B cell (primary cell): Measurements from ENCODE around the gene SOX6. TPM values are rescaled to one million over a fixed set of nuclear protein-coding genes. Genes with fewer than 3 reads are reported as not detected.

Experiments
- ATAC-seq: fragments of 200-7000 bp; cut with Tn5 transposase; one replicate; pipeline ENCODE4 v1.10.0; 2021; ENCODE audit warnings: low read depth, mild to moderate bottlenecking, moderate number of reproducible peaks, moderate library complexity
- CTCF ChIA-PET: fragments of 350-600 bp; sonication (Branson Sonifier 250); formaldehyde crosslinking; loops from one replicate; lab custom pipeline; 2021; ENCODE audit warnings: antibody characterized with exemption, inconsistent platforms; lab: Charles Lee
- POLR2A ChIA-PET: fragments of 350-600 bp; sonication (Branson Sonifier 250); formaldehyde crosslinking; loops from one replicate; lab custom pipeline; 2021; ENCODE audit warnings: antibody characterized with exemption; lab: Charles Lee
- DNase-seq: peaks from one replicate; pipeline ENCODE4 v3.0.0; 2013
- H2AFZ ChIP-seq: 2 replicates; pipeline ENCODE4 v1.6.1; 2012; ENCODE audit warnings: mild to moderate bottlenecking, low read depth, low read length; ENCODE audit not compliant: insufficient read depth, poor library complexity, severe bottlenecking
- H3K27ac ChIP-seq, 2 donors: 1 replicate in 1 of 2; 2 replicates in 1 of 2; pipeline ENCODE4 v1.5.1; 2012 to 2013; ENCODE audit warnings: low read length in 2 of 2, mild to moderate bottlenecking in 2 of 2, moderate library complexity in 1 of 2
- H3K27me3 ChIP-seq, 4 experiments: fragments of 200-600 bp in 1 of 4; sonication (generic) in 1 of 4; replicated peaks in 1 of 4; 1 replicate in 2 of 4; 2 replicates in 2 of 4; pipeline versions ENCODE4 v1.6.1 to v1.7.0; 2013 to 2016; ENCODE audit warnings: low read length in 3 of 4, mild to moderate bottlenecking in 2 of 4, mixed read lengths in 1 of 4, moderate library complexity in 1 of 4; ENCODE audit not compliant: insufficient read depth in 4 of 4, control insufficient read depth in 3 of 4; ENCODE audit errors: control extremely low read depth in 1 of 4
- H3K36me3 ChIP-seq, 2 experiments: replicated peaks in 1 of 2; 1 replicate in 1 of 2; 2 replicates in 1 of 2; pipeline versions ENCODE4 v1.6.1 to v1.7.1; 2013; ENCODE audit warnings: low read length in 1 of 2; ENCODE audit not compliant: insufficient read depth in 2 of 2, control insufficient read depth in 1 of 2; ENCODE audit errors: control extremely low read depth in 1 of 2, extremely low read depth in 1 of 2
- H3K4me1 ChIP-seq, 2 donors: fragments of 200-600 bp in 1 of 2; sonication (generic) in 1 of 2; 1 replicate in 1 of 2; 2 replicates in 1 of 2; pipeline versions ENCODE4 v1.5.1 to v1.6.1; 2013 to 2017; ENCODE audit warnings: low read length in 2 of 2; ENCODE audit not compliant: control insufficient read depth in 2 of 2, insufficient read depth in 2 of 2
- H3K4me2 ChIP-seq: replicated peaks from 2 replicates; pipeline ENCODE3; 2012; ENCODE audit warnings: mild to moderate bottlenecking, low read depth, low read length; ENCODE audit not compliant: poor library complexity, severe bottlenecking
- H3K4me3 ChIP-seq, 5 experiments: fragments of 200-600 bp in 1 of 5; sonication (generic) in 1 of 5; 1 replicate in 3 of 5; 2 replicates in 2 of 5; pipeline versions ENCODE4 v1.5.1 to v1.7.0; 2011 to 2016; ENCODE audit warnings: low read length in 4 of 5, mild to moderate bottlenecking in 4 of 5, low read depth in 2 of 5, control low read depth in 1 of 5, moderate library complexity in 1 of 5; ENCODE audit not compliant: insufficient read depth in 1 of 5; ENCODE audit errors: control extremely low read depth in 1 of 5, extremely low read depth in 1 of 5
- H3K79me2 ChIP-seq: fragments of 200-600 bp; sonication (generic); one replicate; pipeline ENCODE4 v1.6.0; 2016; ENCODE audit warnings: low read length; ENCODE audit not compliant: control insufficient read depth, insufficient read depth
- H3K9ac ChIP-seq: fragments of 200-600 bp; sonication (generic); 2 replicates; pipeline ENCODE4 v1.6.1; 2017; ENCODE audit warnings: mild to moderate bottlenecking, low read length, moderate library complexity
- H3K9me3 ChIP-seq, 3 donors: one replicate each; pipeline versions ENCODE4 v1.6.1 to v1.7.1; 2013; ENCODE audit warnings: low read length in 2 of 3; ENCODE audit not compliant: control insufficient read depth in 2 of 3, insufficient read depth in 1 of 3; ENCODE audit errors: control extremely low read depth in 1 of 3
- H4K20me1 ChIP-seq: 2 replicates; pipeline ENCODE4 v1.6.0; 2012; ENCODE audit warnings: mild to moderate bottlenecking, low read length; ENCODE audit not compliant: insufficient read depth, control insufficient read depth, poor library complexity, severe bottlenecking
- H3K27ac Mint-ChIP-seq: one replicate; pipeline ENCODE4 v1.8.0; 2021; ENCODE audit warnings: mixed read lengths
- H3K27me3 Mint-ChIP-seq: one replicate; pipeline ENCODE4 v1.8.0; 2021; ENCODE audit warnings: mixed read lengths
- H3K4me1 Mint-ChIP-seq: one replicate; pipeline ENCODE4 v1.8.0; 2021; ENCODE audit warnings: mixed read lengths
- H3K4me3 Mint-ChIP-seq: one replicate; pipeline ENCODE4 v1.8.0; 2021; ENCODE audit warnings: mixed read lengths
- H3K9me3 Mint-ChIP-seq: one replicate; pipeline ENCODE4 v1.8.0; 2022; ENCODE audit warnings: mixed read lengths; ENCODE audit not compliant: insufficient read depth
- CTCF ChIP-seq: fragments of 200-600 bp; IDR thresholded peaks from one replicate; pipeline ENCODE4 v1.8.0; 2022; ENCODE audit warnings: antibody characterized with exemption, mild to moderate bottlenecking
- EZH2 ChIP-seq: IDR thresholded peaks from 2 replicates; pipeline ENCODE4 v1.6.1; 2012; ENCODE audit warnings: borderline replicate concordance, low read depth, mild to moderate bottlenecking, moderate library complexity, low read length; ENCODE audit not compliant: insufficient read depth, poor library complexity, severe bottlenecking
- WGBS: methylation state at CpG from one replicate; pipeline ENCODE4 v1.1.5; 2013; ENCODE audit warnings: missing lambda C conversion rate; ENCODE audit not compliant: insufficient coverage; 5-methylcytosine and 5-hydroxymethylcytosine counted together
- intact Hi-C: fragments of 100-400 bp; cut with micrococcal nuclease; formaldehyde crosslinking; loops from one replicate; pipeline ENCODE4 v1.10.0; 2022
- polyA plus RNA-seq: library from polyadenylated mRNA; depleted of rRNA; stranded (reverse); fragments of >200 nt; gene quantifications from 2 replicates; pipeline ENCODE4 v1.2.3, GENCODE V29; 2012
- total RNA-seq, 2 donors: library from RNA; stranded (reverse); fragments of 120-200 nt in 1 of 2; gene quantifications; 1 replicate in 1 of 2; 2 replicates in 1 of 2; pipeline versions ENCODE4 v1.2.3 to v1.2.4, GENCODE V29; 2013 to 2022

Gene SOX6
- total and polyA plus RNA-seq, 2 donors (not counting 1 experiment from before 2014, with no cell fraction given), result not detected

GRCh38 chr11:16191212-16191867, 165.0 kb downstream of the SOX6 start:
- H3K79me2 ChIP-seq, result no peaks in the 10 kb centered on the region
- ATAC-seq (no peak), DNase-seq (no peak)
- no peak overlapping the region for H3K9ac ChIP-seq
- ChIA-PET CTCF (no interaction called here), POLR2A (no interaction called here)
- H3K4me1 Mint-ChIP-seq, result no peaks in the 10 kb centered on the region
- no peak overlapping the region for H3K4me2 ChIP-seq
- H3K9me3 Mint-ChIP-seq, result no peaks in the 10 kb centered on the region
- intact Hi-C loops, result no loop called here
- H3K27me3 Mint-ChIP-seq, result no peaks in the 10 kb centered on the region
- H3K27ac Mint-ChIP-seq, result no peak overlapping the region
- H3K36me3 ChIP-seq, result no peaks in the 10 kb centered on the region
- no peaks in the 10 kb centered on the region for H3K4me1 ChIP-seq
- no peak overlapping the region for H3K4me3 Mint-ChIP-seq
- H3K27ac ChIP-seq, result no peak overlapping the region
- H3K27me3 ChIP-seq, result no peaks in the 10 kb centered on the region
- no peak for TF ChIP-seq EZH2
- no peak for TF ChIP-seq CTCF
- no peaks in the 10 kb centered on the region for H4K20me1 ChIP-seq
- no peak overlapping the region for H2AFZ ChIP-seq
- no peaks in the 10 kb centered on the region for H3K9me3 ChIP-seq
- H3K4me3 ChIP-seq, result no peak overlapping the region
- 14% methylated on average over 1 of the region's 5 CpGs for WGBS

- ChIA-PET CTCF (no interaction called here), POLR2A (no interaction called here)
- Mint-ChIP-seq H3K27me3 (no peaks in the 10 kb centered on the region), H3K27ac (no peak overlapping the region), H3K9me3 (no peaks in the 10 kb centered on the region), H3K4me3 (no peak overlapping the region), H3K4me1 (no peaks in the 10 kb centered on the region)
- no peaks in the 10 kb centered on the region for H3K4me1 ChIP-seq
- no peak for DNase-seq
- H3K79me2 ChIP-seq, result no peaks in the 10 kb centered on the region
- no peak overlapping the region for H3K4me3 ChIP-seq
- H3K9ac ChIP-seq, result no peak overlapping the region
- intact Hi-C loops, result no loop called here
- ATAC-seq, result no peak
- TF ChIP-seq EZH2, result no peak
- no peak for TF ChIP-seq CTCF
- no peak overlapping the region for H2AFZ ChIP-seq
- H4K20me1 ChIP-seq, result no peaks in the 10 kb centered on the region
- H3K9me3 ChIP-seq, result no peaks in the 10 kb centered on the region
- H3K36me3 ChIP-seq, result no peaks in the 10 kb centered on the region
- no peak overlapping the region for H3K4me2 ChIP-seq
- H3K27ac ChIP-seq, result no peak overlapping the region
- 94% methylated on average over 7 of the region's 8 CpGs for WGBS
- no peaks in the 10 kb centered on the region for H3K27me3 ChIP-seq
Observed at GRCh38 chr11:16186680-16187079, 169.7 kb downstream of the SOX6 start.
